Measurements from ENCODE around the gene CSDE1. TPM values are rescaled to one million over a fixed set of nuclear protein-coding genes. Genes with fewer than 3 reads are reported as not detected.

Gene CSDE1
- total RNA-seq, 2 experiments from 2014 or later, result 407 to 411 TPM

DNA sequence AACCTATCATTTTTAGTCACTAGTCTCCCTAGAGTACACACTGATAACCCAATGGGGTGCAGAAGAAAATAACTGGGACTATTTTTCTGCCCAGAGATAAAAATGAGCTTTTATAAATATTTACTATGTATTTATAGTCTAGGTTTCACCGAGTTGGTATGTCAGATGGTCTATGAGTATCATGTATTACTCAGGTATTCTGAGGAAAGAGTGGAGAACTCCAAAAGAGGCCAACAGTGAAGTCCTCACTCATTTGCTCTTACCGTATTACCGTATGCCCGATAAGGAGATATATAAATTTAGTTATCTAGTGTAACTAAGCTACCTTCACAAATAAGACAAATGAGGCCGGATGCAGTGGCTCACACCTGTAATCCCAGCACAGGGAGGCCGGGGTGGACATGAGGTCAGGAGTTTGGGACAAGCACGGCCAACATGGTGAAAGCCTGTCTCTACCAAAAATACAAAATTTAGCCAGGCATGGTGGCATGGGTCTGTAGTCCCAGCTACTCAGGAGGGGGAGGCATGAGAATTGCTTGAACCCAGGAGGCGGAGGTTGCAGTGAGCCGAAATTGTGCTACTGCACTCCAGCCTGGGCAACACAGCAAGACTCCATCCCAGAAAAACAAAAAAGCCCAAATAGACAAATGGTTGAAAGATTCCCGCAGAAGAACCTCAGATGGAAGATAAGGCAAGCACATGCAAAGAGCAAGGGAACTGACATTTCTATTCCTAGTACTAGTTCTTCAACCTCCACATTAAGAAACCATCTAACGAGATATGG lies 15.6 kb downstream of the CSDE1 start:
- ChIA-PET POLR2A (interaction anchor here (1.2 to 1.8 kb wide), 4 partner anchors 9 to 26 kb away, joined by 3 to 9 read pairs (median 5); partner anchors contain the start of genes CSDE1 and NRAS), CTCF (interaction anchor here (1.5 kb wide), 1 partner anchor 15 kb away, joined by 4 read pairs; no protein-coding TSS in a partner anchor)
- Mint-ChIP-seq H3K4me3 (no peak overlapping the region), H3K36me3 (ENCODE audit: low read depth) (peaks cover 70% of the 10 kb centered on the region), H3K27ac (no peak overlapping the region), H3K9me3 (no peaks in the 10 kb centered on the region), H3K4me1 (peaks cover 45% of the 10 kb centered on the region), H3K27me3 (no peaks in the 10 kb centered on the region)
- DNase-seq, result no peak

GRCh38 chr1:114740331-114740730 lies 17.5 kb downstream of the CSDE1 start:
- Mint-ChIP-seq H3K27ac (no peak overlapping the region), H3K4me1 (peaks cover 27% of the 10 kb centered on the region), H3K27me3 (no peaks in the 10 kb centered on the region), H3K4me3 (no peak overlapping the region), H3K9me3 (no peaks in the 10 kb centered on the region), H3K36me3 (ENCODE audit: low read depth) (peaks cover 70% of the 10 kb centered on the region)
- ChIA-PET CTCF (no interaction called here), POLR2A (interaction anchor here (1.2 kb wide), 1 partner anchor 17 kb away, joined by 8 read pairs; the partner anchor contains the start of gene CSDE1)
- DNase-seq, result no peak

GRCh38 chr1:114737314-114737849 lies 20.4 kb downstream of the CSDE1 start:
- H3K27ac Mint-ChIP-seq, result no peak overlapping the region
- H3K4me3 Mint-ChIP-seq, result no peak overlapping the region
- no peaks in the 10 kb centered on the region for H3K27me3 Mint-ChIP-seq
- peaks cover 9% of the 10 kb centered on the region for H3K4me1 Mint-ChIP-seq
- H3K36me3 Mint-ChIP-seq (ENCODE audit: low read depth), result peaks cover 75% of the 10 kb centered on the region
- ChIA-PET POLR2A (no interaction called here), CTCF (no interaction called here)
- H3K9me3 Mint-ChIP-seq, result no peaks in the 10 kb centered on the region
- no peak for DNase-seq

DNA sequence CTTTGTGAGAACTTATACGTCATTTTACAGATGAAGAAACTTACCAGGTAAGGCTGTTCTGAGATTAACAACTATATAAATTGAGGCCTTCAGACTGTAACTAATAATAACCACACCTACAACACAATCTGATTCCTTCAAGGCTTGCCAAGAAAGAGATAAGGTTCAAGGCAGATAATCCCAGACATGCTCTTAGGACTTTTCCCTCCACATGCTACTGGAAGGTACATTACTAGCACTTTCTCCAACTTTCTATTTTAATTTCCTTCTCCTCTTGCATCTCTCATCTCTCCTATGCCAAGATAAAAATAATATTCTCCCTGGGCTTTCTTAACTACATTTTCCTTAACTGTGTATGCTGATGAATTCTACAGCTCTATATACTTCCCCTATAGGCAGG lies 22.3 kb downstream of the CSDE1 start:
- POLR2A ChIA-PET, result no interaction called here
- Mint-ChIP-seq H3K4me1 (no peaks in the 10 kb centered on the region), H3K27ac (no peak overlapping the region), H3K9me3 (no peaks in the 10 kb centered on the region), H3K4me3 (no peak overlapping the region), H3K36me3 (ENCODE audit: low read depth) (peaks cover 79% of the 10 kb centered on the region), H3K27me3 (no peaks in the 10 kb centered on the region)
- no peak for DNase-seq
- CTCF ChIA-PET, result no interaction called here

DNA sequence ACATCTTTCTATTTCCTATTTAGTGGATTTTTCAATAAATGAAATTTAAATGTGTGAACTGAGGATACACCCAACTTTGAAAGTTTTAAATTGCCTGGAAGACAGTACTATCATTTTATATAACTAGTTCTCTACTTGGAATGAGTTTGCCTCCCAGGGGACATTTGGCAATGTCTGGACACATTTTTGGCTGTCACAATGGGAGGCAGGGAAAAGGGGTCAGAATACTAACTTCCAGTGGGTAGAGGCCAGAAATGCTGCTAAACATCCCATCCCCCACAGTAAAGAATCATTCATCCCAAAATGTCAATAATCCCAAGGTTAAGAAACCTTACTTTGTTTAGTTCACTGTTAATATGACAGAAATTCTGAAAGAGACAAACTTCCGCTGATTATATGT lies 28.0 kb downstream of the CSDE1 start:
- H3K4me1 Mint-ChIP-seq, result peaks cover 4% of the 10 kb centered on the region
- DNase-seq, result no peak
- CTCF ChIA-PET, result no interaction called here
- peaks cover 87% of the 10 kb centered on the region for H3K36me3 Mint-ChIP-seq (ENCODE audit: low read depth)
- no peak overlapping the region for H3K4me3 Mint-ChIP-seq
- no peak overlapping the region for H3K27ac Mint-ChIP-seq
- H3K9me3 Mint-ChIP-seq, result no peaks in the 10 kb centered on the region
- POLR2A ChIA-PET, result no interaction called here
- H3K27me3 Mint-ChIP-seq, result no peaks in the 10 kb centered on the region

DNA sequence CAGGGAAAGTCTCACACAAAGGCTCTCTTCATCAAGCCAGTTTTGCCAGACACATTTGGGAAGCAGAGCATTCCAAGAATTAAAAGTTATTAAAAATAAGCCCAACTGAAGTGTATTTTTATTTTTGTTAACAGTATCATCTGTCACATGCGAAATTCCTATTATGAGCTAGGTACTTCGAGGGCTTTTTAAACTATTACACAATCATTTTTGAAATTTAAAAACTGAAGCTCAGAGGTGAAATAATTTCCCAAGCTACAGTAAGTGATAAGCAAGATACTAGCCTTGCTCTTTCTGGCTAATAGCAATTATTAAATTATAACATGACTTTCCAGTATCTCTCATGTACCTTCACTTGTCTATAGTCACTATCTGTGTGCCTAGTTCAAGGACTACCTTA lies 29.2 kb downstream of the CSDE1 start:
- Mint-ChIP-seq H3K4me3 (no peak overlapping the region), H3K27me3 (no peaks in the 10 kb centered on the region), H3K27ac (no peak overlapping the region), H3K36me3 (ENCODE audit: low read depth) (peaks cover 86% of the 10 kb centered on the region), H3K4me1 (peaks cover 9% of the 10 kb centered on the region), H3K9me3 (no peaks in the 10 kb centered on the region)
- POLR2A ChIA-PET, result interaction anchor here (1.0 to 1.1 kb wide), 2 partner anchors 10 to 13 kb away, joined by 4 to 5 read pairs; partner anchors contain the start of gene NRAS
- CTCF ChIA-PET, result no interaction called here
- no peak for DNase-seq

DNA sequence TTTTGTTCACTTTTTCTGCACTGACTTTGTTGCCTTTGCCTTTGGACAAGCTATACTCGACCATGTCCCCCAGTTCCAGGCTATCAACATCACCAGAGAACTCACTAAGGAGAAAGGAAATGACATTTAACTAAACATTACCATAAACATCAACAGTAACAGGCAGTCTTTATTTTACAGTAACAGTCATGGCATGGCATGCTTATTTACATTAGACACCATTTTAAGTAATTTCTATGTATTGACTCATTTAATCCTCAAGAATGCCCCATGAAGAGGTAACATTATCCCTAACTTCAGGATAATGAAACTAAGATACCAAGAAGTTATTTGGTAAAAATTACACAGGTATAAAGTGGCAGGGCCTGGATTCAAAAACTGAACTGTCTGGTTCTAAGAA lies 32.6 kb downstream of the CSDE1 start:
- ChIA-PET POLR2A (no interaction called here), CTCF (no interaction called here)
- Mint-ChIP-seq H3K4me3 (no peak overlapping the region), H3K27ac (no peak overlapping the region), H3K27me3 (no peaks in the 10 kb centered on the region), H3K36me3 (ENCODE audit: low read depth) (peaks cover 85% of the 10 kb centered on the region), H3K4me1 (peaks cover 12% of the 10 kb centered on the region), H3K9me3 (no peaks in the 10 kb centered on the region)
- DNase-seq, result no peak

- Mint-ChIP-seq H3K27me3 (no peaks in the 10 kb centered on the region), H3K36me3 (ENCODE audit: low read depth) (peaks cover 85% of the 10 kb centered on the region), H3K4me3 (no peak overlapping the region), H3K4me1 (peaks cover 12% of the 10 kb centered on the region), H3K9me3 (no peaks in the 10 kb centered on the region), H3K27ac (no peak overlapping the region)
- DNase-seq, result no peak
- ChIA-PET CTCF (no interaction called here), POLR2A (no interaction called here)
Observed at GRCh38 chr1:114723915-114724314, 33.9 kb downstream of the CSDE1 start.

- DNase-seq, result no peak
- H3K27ac Mint-ChIP-seq, result no peak overlapping the region
Observed at GRCh38 chr1:114723457-114723856, 34.3 kb downstream of the CSDE1 start.

GRCh38 chr1:114720492-114720891 lies 37.3 kb downstream of the CSDE1 start:
- ChIA-PET CTCF (no interaction called here), POLR2A (interaction anchor here (1.5 to 2.0 kb wide), 4 partner anchors 24 to 60 kb away, joined by 3 to 8 read pairs (median 5); partner anchors contain the start of genes CSDE1 and SIKE1)
- Mint-ChIP-seq H3K27ac (no peak overlapping the region), H3K9me3 (no peaks in the 10 kb centered on the region), H3K4me3 (no peak overlapping the region), H3K4me1 (peaks cover 24% of the 10 kb centered on the region), H3K36me3 (ENCODE audit: low read depth) (peaks cover 84% of the 10 kb centered on the region), H3K27me3 (no peaks in the 10 kb centered on the region)
- DNase-seq, result no peak

More at GRCh38 chr1:114723457-114723856, 34.3 kb downstream of the CSDE1 start:
- H3K36me3 Mint-ChIP-seq (ENCODE audit: low read depth), result peaks cover 87% of the 10 kb centered on the region
- peaks cover 12% of the 10 kb centered on the region for H3K4me1 Mint-ChIP-seq
- ChIA-PET CTCF (no interaction called here), POLR2A (no interaction called here)
- H3K27me3 Mint-ChIP-seq, result no peaks in the 10 kb centered on the region
- no peaks in the 10 kb centered on the region for H3K9me3 Mint-ChIP-seq
- no peak overlapping the region for H3K4me3 Mint-ChIP-seq

GRCh38 chr1:114719424-114719787 lies 38.4 kb downstream of the CSDE1 start:
- Mint-ChIP-seq H3K27me3 (no peaks in the 10 kb centered on the region), H3K9me3 (no peaks in the 10 kb centered on the region), H3K4me3 (no peak overlapping the region), H3K36me3 (ENCODE audit: low read depth) (peaks cover 76% of the 10 kb centered on the region), H3K4me1 (peaks cover 24% of the 10 kb centered on the region), H3K27ac (peak overlapping the region; percentile 2)
- CTCF ChIA-PET, result interaction anchor here (0.9 kb wide), 1 partner anchor 374 kb away, joined by 3 read pairs; no protein-coding TSS in a partner anchor
- POLR2A ChIA-PET, result interaction anchor here (0.6 to 2.0 kb wide), 6 partner anchors 25 to 374 kb away, joined by 3 to 8 read pairs (median 4); partner anchors contain the start of genes CSDE1 and TRIM33
- no peak for DNase-seq

DNA sequence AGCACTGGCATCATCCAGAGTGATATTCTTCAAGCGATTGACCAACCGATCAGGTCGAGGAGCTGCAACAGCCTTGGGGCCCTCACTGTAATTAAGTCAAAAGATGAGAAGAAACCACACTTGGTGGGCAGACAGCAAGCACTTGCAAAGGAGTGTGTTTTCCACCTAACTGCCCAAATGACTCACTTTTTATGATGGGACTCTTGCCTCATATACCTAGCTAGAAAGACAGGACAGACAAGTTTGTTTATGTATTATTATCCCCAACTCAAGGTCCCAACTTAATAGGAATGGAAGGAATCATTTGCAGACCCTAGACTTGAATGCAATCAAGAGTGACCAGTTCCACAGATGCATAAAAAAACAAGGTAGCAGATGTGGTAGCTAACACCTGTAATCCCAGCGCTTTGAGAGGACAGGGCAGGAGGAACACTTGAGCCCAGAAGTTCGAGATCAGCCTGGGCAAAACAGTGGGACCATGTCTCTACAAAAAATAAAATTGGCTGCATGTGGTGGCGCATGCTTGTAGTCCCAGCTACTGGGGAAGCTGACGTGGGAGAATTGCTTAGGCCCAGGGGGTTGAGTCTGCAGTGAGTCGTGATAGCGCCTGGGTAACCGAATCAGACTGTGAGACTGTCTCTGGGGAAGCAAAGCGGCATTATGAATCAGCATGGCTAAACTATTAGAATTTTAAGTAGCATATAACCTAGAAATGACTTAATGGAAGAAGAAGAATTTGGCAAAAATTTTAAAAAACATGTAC lies 38.9 kb downstream of the CSDE1 start:
- Mint-ChIP-seq H3K4me1 (peaks cover 26% of the 10 kb centered on the region), H3K27me3 (no peaks in the 10 kb centered on the region), H3K36me3 (ENCODE audit: low read depth) (peaks cover 77% of the 10 kb centered on the region), H3K27ac (peak overlapping the region; percentile 2), H3K4me3 (no peak overlapping the region), H3K9me3 (no peaks in the 10 kb centered on the region)
- POLR2A ChIA-PET, result interaction anchor here (1.2 to 1.5 kb wide), 3 partner anchors 37 to 208 kb away, joined by 3 to 6 read pairs (median 4); partner anchors contain the start of genes CSDE1 and TRIM33
- CTCF ChIA-PET, result interaction anchor here (0.9 kb wide), 1 partner anchor 373 kb away, joined by 3 read pairs; no protein-coding TSS in a partner anchor
- DNase-seq, result no peak

Data from activated CD4-positive, alpha-beta memory T cell treated with anti-CD3 and anti-CD28 coated beads, Interleukin-2, amount 10 ng/mL, durations not matched to agents 7 days and 5 days (primary cell).